Activated CD4-positive, alpha-beta T cell treated with anti-CD3 and anti-CD28 coated beads, Interleukin-2, amount 10 ng/mL, durations not matched to agents 7 days and 5 days (primary cell): ENCODE measurements around the gene NFATC2IP. TPM values are rescaled to one million over a fixed set of nuclear protein-coding genes. Genes with fewer than 3 reads are reported as not detected.
"Not testable (repeated sequence)": the region's sequence is repeated elsewhere in the genome, so short reads cannot be mapped to it uniquely, and the experiment has no call there.

ENCODE experiments used
- CTCF ChIA-PET: fragments of 350-600 bp; sonication (Branson Sonifier 250); formaldehyde crosslinking; loops from one replicate; lab custom pipeline; 2021; ENCODE audit warnings: antibody characterized with exemption; lab: Charles Lee
- POLR2A ChIA-PET: fragments of 350-600 bp; sonication (Branson Sonifier 250); formaldehyde crosslinking; loops from one replicate; lab custom pipeline; 2021; ENCODE audit warnings: antibody characterized with exemption; lab: Charles Lee
- DNase-seq: peaks from one replicate; pipeline ENCODE4 v3.0.0-alpha.2; 2020
- H3K27ac Mint-ChIP-seq: one replicate; pipeline ENCODE4 v1.8.0; 2021; ENCODE audit warnings: mild to moderate bottlenecking, moderate library complexity, mixed read lengths
- H3K27me3 Mint-ChIP-seq: one replicate; pipeline ENCODE4 v1.8.0; 2021; ENCODE audit warnings: mixed read lengths
- H3K36me3 Mint-ChIP-seq: one replicate; pipeline ENCODE4 v1.8.0; 2021; ENCODE audit warnings: low read depth, mixed read lengths
- H3K4me1 Mint-ChIP-seq: one replicate; pipeline ENCODE4 v1.8.0; 2021; ENCODE audit warnings: mixed read lengths
- H3K4me3 Mint-ChIP-seq: one replicate; pipeline ENCODE4 v1.8.0; 2021; ENCODE audit warnings: mild to moderate bottlenecking, moderate library complexity, mixed read lengths
- H3K9me3 Mint-ChIP-seq: one replicate; pipeline ENCODE4 v1.8.0; 2021; ENCODE audit warnings: mixed read lengths
- total RNA-seq, 2 experiments: library from RNA; stranded (reverse); gene quantifications; one replicate each; pipeline ENCODE4 v1.2.3, GENCODE V29; 2021

Gene NFATC2IP
- total RNA-seq, 2 experiments from 2014 or later, result 114 to 130 TPM

DNA sequence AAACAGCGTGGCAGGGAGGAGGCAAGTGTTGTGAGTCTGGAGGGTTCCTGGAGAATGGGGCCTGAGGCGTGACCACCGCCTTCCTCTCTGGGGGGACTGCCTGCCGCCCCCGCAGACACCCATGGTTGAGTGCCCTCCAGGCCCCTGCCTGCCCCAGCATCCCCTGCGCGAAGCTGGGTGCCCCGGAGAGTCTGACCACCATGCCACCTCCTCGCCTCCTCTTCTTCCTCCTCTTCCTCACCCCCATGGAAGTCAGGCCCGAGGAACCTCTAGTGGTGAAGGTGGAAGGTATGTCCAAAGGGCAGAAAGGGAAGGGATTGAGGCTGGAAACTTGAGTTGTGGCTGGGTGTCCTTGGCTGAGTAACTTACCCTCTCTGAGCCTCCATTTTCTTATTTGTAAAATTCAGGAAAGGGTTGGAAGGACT, 18.9 kb upstream of the NFATC2IP start, which contains the start of gene CD19:
Gene CD19 (plus strand): TSS at position 171 of the 425 bp plus-strand sequence. CDS start 30 bp downstream, at position 201.
- Mint-ChIP-seq H3K36me3 (no peaks in the 10 kb centered on the region), H3K27ac (peak within 1 kb of the TSS; percentile 73), H3K4me1 (peaks cover 34% of the 10 kb centered on the region), H3K9me3 (no peaks in the 10 kb centered on the region), H3K4me3 (no peak within 1 kb of the TSS), H3K27me3 (no peaks in the 10 kb centered on the region)
- POLR2A ChIA-PET, result no interaction called here
- CTCF ChIA-PET, result interaction anchor here (1.5 to 3.6 kb wide), 2 partner anchors 13 to 14 kb away, joined by 4 to 30 read pairs; no protein-coding TSS in a partner anchor
- DNase-seq, result no peak

DNA sequence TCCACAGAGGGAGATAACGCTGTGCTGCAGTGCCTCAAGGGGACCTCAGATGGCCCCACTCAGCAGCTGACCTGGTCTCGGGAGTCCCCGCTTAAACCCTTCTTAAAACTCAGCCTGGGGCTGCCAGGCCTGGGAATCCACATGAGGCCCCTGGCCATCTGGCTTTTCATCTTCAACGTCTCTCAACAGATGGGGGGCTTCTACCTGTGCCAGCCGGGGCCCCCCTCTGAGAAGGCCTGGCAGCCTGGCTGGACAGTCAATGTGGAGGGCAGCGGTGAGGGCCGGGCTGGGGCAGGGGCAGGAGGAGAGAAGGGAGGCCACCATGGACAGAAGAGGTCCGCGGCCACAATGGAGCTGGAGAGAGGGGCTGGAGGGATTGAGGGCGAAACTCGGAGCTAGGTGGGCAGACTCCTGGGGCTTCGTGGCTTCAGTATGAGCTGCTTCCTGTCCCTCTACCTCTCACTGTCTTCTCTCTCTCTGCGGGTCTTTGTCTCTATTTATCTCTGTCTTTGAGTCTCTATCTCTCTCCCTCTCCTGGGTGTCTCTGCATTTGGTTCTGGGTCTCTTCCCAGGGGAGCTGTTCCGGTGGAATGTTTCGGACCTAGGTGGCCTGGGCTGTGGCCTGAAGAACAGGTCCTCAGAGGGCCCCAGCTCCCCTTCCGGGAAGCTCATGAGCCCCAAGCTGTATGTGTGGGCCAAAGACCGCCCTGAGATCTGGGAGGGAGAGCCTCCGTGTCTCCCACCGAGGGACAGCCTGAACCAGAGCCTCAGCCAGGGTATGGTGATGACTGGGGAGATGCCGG, 18.2 kb upstream of the NFATC2IP start:
- POLR2A ChIA-PET, result interaction anchor here (0.7 kb wide), 1 partner anchor 58 kb away, joined by 4 read pairs; no protein-coding TSS in a partner anchor
- DNase-seq, result no peak
- Mint-ChIP-seq H3K27me3 (no peaks in the 10 kb centered on the region), H3K36me3 (no peaks in the 10 kb centered on the region), H3K9me3 (no peaks in the 10 kb centered on the region), H3K4me1 (peaks cover 37% of the 10 kb centered on the region), H3K4me3 (no peak overlapping the region), H3K27ac (no peak overlapping the region)
- CTCF ChIA-PET, result interaction anchor here (1.1 to 3.6 kb wide), 3 partner anchors 10 to 14 kb away, joined by 3 to 30 read pairs (median 4); no protein-coding TSS in a partner anchor

DNA sequence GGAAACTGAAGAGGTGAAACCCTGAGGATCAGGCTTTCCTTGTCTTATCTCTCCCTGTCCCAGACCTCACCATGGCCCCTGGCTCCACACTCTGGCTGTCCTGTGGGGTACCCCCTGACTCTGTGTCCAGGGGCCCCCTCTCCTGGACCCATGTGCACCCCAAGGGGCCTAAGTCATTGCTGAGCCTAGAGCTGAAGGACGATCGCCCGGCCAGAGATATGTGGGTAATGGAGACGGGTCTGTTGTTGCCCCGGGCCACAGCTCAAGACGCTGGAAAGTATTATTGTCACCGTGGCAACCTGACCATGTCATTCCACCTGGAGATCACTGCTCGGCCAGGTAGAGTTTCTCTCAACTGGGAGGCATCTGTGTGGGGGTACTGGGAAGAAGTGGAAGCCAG, 17.6 kb upstream of the NFATC2IP start:
- no peaks in the 10 kb centered on the region for H3K27me3 Mint-ChIP-seq
- no peaks in the 10 kb centered on the region for H3K9me3 Mint-ChIP-seq
- no peak for DNase-seq
- no peak overlapping the region for H3K27ac Mint-ChIP-seq
- peaks cover 34% of the 10 kb centered on the region for H3K4me1 Mint-ChIP-seq
- no peak overlapping the region for H3K4me3 Mint-ChIP-seq
- ChIA-PET CTCF (interaction anchor here (1.1 to 3.6 kb wide), 3 partner anchors 11 to 15 kb away, joined by 3 to 30 read pairs (median 4); no protein-coding TSS in a partner anchor), POLR2A (interaction anchor here (0.7 kb wide), 1 partner anchor 58 kb away, joined by 4 read pairs; no protein-coding TSS in a partner anchor)
- H3K36me3 Mint-ChIP-seq, result no peaks in the 10 kb centered on the region

DNA sequence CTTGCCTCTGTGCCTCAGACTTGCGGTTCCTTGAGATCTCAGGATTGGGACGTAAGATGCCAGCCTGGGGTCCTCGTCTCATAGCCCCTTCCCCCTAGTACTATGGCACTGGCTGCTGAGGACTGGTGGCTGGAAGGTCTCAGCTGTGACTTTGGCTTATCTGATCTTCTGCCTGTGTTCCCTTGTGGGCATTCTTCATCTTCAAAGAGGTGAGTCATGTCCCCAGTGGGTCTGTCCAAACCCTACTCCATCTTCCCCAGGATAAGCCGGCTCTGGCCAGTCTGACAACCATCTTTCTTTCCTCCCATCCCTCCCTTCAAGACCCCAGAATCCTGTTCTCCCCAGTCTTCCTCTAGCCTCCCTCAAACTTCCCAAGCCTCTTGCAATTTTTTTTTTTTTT, 15.4 kb upstream of the NFATC2IP start:
- no peak overlapping the region for H3K27ac Mint-ChIP-seq
- no peaks in the 10 kb centered on the region for H3K36me3 Mint-ChIP-seq
- H3K4me1 Mint-ChIP-seq, result peaks cover 33% of the 10 kb centered on the region

DNA sequence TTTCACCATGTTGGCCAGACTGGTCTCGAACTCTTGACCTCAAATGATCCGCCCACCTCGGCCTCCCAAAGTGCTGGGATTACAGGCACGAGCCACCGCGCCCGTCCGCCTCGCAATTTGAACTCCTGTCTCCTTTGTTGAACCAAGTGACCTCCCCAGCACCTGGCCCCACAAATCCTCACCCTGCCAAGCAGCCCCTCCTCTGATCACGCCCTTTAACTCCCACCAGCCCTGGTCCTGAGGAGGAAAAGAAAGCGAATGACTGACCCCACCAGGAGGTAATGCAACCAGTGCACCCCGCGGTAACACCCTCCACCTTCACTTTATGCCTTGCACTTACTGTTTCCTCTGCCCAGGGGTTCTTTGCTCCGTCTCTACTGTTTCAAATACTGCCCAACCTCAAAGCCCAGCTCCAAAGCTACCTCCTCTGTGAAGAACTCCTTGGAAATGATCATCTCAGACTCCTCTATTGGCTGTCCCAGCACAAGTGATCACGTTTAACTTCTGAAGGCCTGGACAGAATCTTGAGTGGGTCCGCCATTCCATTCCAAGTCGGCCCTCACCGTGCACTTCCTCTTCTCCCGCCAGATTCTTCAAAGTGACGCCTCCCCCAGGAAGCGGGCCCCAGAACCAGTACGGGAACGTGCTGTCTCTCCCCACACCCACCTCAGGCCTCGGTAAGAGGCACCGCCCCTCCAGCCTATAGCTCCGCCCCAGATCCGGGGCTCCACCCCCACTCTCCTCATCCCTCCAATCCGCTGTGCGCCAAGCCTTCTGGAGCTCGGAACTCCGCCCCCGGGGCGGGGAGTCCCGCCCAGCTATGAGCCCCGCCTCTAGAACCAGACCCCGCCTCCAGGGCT, 14.6 kb upstream of the NFATC2IP start:
- ChIA-PET CTCF (interaction anchor here (0.6 to 4.9 kb wide), 9 partner anchors 9 to 90 kb away, joined by 3 to 22 read pairs (median 4); partner anchors contain the start of genes NFATC2IP and TUFM), POLR2A (no interaction called here)
- Mint-ChIP-seq H3K36me3 (no peaks in the 10 kb centered on the region), H3K9me3 (no peaks in the 10 kb centered on the region), H3K27ac (peak overlapping the region; percentile 48), H3K27me3 (no peaks in the 10 kb centered on the region), H3K4me3 (peak overlapping the region; percentile 60), H3K4me1 (peaks cover 25% of the 10 kb centered on the region)
- peak; percentile 86 for DNase-seq

More for the DNA sequence above, 15.4 kb upstream of the NFATC2IP start:
- ChIA-PET POLR2A (no interaction called here), CTCF (interaction anchor here (1.3 to 2.9 kb wide), 2 partner anchors 10 to 12 kb away, joined by 4 to 22 read pairs; no protein-coding TSS in a partner anchor)
- Mint-ChIP-seq H3K9me3 (no peaks in the 10 kb centered on the region), H3K27me3 (no peaks in the 10 kb centered on the region), H3K4me3 (no peak overlapping the region)
- no peak for DNase-seq

DNA sequence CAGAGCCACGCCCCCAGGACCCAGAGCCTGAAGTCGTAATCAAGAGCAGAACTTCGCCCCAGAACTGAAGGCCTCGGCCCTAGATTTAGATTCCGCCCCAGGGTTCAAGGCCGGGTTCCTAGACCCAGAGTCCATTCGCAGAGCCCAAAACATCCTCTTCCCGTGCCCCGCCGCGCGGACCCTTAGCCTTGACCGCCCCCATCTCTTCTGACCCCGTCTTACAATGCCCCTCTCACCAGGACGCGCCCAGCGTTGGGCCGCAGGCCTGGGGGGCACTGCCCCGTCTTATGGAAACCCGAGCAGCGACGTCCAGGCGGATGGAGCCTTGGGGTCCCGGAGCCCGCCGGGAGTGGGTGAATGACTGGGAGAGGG, 14.0 kb upstream of the NFATC2IP start:
- H3K36me3 Mint-ChIP-seq, result no peaks in the 10 kb centered on the region
- ChIA-PET POLR2A (no interaction called here), CTCF (interaction anchor here (0.6 to 4.9 kb wide), 9 partner anchors 8 to 91 kb away, joined by 3 to 22 read pairs (median 4); partner anchors contain the start of genes NFATC2IP and TUFM)
- DNase-seq, result no peak
- H3K9me3 Mint-ChIP-seq, result no peaks in the 10 kb centered on the region
- H3K4me1 Mint-ChIP-seq, result peaks cover 24% of the 10 kb centered on the region
- no peaks in the 10 kb centered on the region for H3K27me3 Mint-ChIP-seq
- peak overlapping the region; percentile 48 for H3K27ac Mint-ChIP-seq
- peak overlapping the region; percentile 60 for H3K4me3 Mint-ChIP-seq

DNA sequence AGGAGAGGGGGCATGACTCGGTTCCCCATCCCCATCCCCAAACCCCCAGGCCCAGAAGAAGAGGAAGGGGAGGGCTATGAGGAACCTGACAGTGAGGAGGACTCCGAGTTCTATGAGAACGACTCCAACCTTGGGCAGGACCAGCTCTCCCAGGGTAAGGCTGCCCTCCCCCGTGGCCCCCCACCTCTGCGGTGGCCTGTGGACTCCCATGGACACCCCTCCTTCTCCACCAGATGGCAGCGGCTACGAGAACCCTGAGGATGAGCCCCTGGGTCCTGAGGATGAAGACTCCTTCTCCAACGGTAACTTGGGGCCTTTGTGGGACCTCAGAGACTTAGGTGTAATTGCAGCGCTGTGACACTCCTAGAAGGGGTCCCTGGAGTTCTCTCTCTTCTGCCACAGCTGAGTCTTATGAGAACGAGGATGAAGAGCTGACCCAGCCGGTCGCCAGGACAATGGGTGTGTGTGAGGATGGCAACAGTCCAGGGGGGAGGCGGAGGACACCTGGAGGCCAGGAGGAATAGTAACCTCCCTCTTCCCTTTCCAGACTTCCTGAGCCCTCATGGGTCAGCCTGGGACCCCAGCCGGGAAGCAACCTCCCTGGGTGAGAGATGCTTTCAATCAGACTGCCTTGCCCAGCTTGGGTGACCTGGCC, 13.4 kb upstream of the NFATC2IP start:
- POLR2A ChIA-PET, result no interaction called here
- Mint-ChIP-seq H3K9me3 (no peaks in the 10 kb centered on the region), H3K4me1 (peaks cover 24% of the 10 kb centered on the region), H3K4me3 (no peak overlapping the region), H3K36me3 (no peaks in the 10 kb centered on the region), H3K27ac (no peak overlapping the region), H3K27me3 (no peaks in the 10 kb centered on the region)
- CTCF ChIA-PET, result interaction anchor here (1.2 to 4.9 kb wide), 3 partner anchors 8 to 92 kb away, joined by 3 to 22 read pairs (median 22); partner anchors contain the start of genes NFATC2IP and TUFM
- no peak for DNase-seq

DNA sequence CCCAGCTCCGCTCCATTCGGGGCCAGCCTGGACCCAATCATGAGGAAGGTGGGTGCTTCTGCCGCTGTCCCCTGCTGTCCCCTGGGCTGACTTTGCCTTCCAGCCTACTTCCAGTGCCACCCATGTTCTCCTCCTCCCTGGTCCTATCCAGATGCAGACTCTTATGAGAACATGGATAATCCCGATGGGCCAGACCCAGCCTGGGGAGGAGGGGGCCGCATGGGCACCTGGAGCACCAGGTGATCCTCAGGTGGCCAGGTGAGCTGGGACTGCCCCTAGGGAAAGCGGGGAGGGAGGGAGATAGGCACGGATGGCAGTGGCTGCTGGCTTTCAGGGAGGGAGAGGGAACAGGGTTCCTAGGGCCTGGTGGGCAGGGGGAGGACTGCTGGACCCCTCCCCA, 12.0 kb upstream of the NFATC2IP start:
- POLR2A ChIA-PET, result no interaction called here
- no peak overlapping the region for H3K27ac Mint-ChIP-seq

DNA sequence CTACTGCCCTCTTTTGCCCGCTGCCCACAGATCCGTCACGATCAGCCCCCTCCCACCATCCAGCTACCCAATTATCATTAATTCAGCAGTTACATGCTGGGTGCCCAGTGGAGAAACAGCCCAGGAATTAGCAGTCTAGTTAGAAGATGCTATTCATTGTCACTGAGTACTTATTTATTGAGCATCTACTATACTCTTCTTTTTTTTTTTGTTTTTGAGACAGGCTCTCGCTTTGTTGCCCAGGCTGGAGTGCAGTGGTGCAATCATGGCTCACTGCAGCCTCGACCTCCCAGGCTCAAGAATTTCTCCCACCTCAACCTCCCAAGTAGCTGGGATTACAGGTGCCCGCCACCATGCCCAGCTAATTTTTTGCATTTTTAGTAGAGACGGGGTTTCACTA, 10.9 kb upstream of the NFATC2IP start:
- POLR2A ChIA-PET, result interaction anchor here (0.6 kb wide), 1 partner anchor 641 kb away, joined by 4 read pairs; no protein-coding TSS in a partner anchor
- DNase-seq, result not testable (repeated sequence)

More for the DNA sequence above, 12.0 kb upstream of the NFATC2IP start:
- no peak overlapping the region for H3K4me3 Mint-ChIP-seq
- no peaks in the 10 kb centered on the region for H3K9me3 Mint-ChIP-seq
- H3K27me3 Mint-ChIP-seq, result no peaks in the 10 kb centered on the region
- H3K36me3 Mint-ChIP-seq, result no peaks in the 10 kb centered on the region
- DNase-seq, result no peak
- peaks cover 27% of the 10 kb centered on the region for H3K4me1 Mint-ChIP-seq
- CTCF ChIA-PET, result interaction anchor here (1.4 to 4.9 kb wide), 2 partner anchors 11 to 15 kb away, joined by 3 to 22 read pairs; partner anchors contain the start of gene NFATC2IP

DNA sequence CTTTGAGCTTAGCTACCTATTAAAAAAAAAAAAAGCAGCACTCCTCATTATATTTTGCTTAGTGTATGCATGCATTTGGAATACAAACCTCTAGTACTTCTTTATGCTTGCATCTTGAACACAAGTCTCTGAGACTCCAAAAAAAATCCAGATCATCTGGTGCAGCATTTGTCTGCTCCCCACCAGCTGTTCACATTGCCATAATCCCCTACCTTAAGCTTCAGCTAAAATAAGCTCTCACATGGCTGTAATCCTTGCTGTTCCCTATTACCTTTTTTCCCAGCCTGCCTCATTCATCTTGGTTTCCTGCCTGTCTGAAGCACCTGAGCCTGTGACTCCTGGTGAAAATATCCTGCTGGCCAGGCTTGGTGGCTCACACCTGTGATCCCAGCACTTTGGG, 7.5 kb upstream of the NFATC2IP start:
- no peak for DNase-seq
- Mint-ChIP-seq H3K27me3 (peaks cover 3% of the 10 kb centered on the region), H3K36me3 (no peaks in the 10 kb centered on the region), H3K4me1 (peaks cover 25% of the 10 kb centered on the region), H3K27ac (no peak overlapping the region), H3K4me3 (no peak overlapping the region), H3K9me3 (no peaks in the 10 kb centered on the region)
- CTCF ChIA-PET, result interaction anchor here (1.5 to 3.8 kb wide), 4 partner anchors 11 to 105 kb away, joined by 3 to 30 read pairs (median 14); partner anchors contain the start of gene CD19
- POLR2A ChIA-PET, result no interaction called here

More for the DNA sequence above, 10.9 kb upstream of the NFATC2IP start:
- H3K36me3 Mint-ChIP-seq, H3K4me3 Mint-ChIP-seq, H3K27me3 Mint-ChIP-seq, H3K27ac Mint-ChIP-seq, H3K9me3 Mint-ChIP-seq: not testable (repeated sequence)
- CTCF ChIA-PET, result interaction anchor here (1.4 to 4.9 kb wide), 3 partner anchors 10 to 77 kb away, joined by 3 to 22 read pairs (median 4); partner anchors contain the start of genes NFATC2IP and SH2B1
- H3K4me1 Mint-ChIP-seq, result peaks cover 29% of the 10 kb centered on the region

DNA sequence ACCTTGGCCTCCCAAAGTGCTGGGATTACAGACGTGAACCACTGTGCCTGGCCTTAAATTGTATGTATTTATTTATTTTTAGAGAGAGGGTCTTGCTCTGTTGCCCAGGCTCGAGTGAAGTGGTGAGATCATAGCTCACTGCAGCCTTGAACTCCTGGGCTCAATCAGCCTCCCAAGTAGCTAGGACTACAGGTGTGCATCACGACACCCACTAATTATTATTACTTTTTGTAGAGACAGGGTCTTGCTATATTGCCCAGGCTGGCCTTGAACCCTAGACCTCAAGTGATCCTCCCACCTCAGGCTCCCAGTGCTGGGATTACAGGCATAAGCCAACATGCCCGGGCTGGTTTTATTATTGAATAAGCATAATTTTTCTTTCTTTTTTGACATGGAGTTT, 4.1 kb upstream of the NFATC2IP start:
- ChIA-PET POLR2A (no interaction called here), CTCF (interaction anchor here (1.0 to 3.8 kb wide), 3 partner anchors 11 to 37 kb away, joined by 3 to 30 read pairs (median 4); partner anchors contain the start of gene CD19)
- Mint-ChIP-seq H3K36me3 (peaks cover 3% of the 10 kb centered on the region), H3K27me3 (peaks cover 3% of the 10 kb centered on the region), H3K27ac (no peak overlapping the region), H3K4me3 (no peak overlapping the region), H3K4me1 (peaks cover 36% of the 10 kb centered on the region), H3K9me3 (no peaks in the 10 kb centered on the region)
- no peak for DNase-seq
